Measurements from ENCODE around the gene TMED5.

The TMED5 gene

DNA sequence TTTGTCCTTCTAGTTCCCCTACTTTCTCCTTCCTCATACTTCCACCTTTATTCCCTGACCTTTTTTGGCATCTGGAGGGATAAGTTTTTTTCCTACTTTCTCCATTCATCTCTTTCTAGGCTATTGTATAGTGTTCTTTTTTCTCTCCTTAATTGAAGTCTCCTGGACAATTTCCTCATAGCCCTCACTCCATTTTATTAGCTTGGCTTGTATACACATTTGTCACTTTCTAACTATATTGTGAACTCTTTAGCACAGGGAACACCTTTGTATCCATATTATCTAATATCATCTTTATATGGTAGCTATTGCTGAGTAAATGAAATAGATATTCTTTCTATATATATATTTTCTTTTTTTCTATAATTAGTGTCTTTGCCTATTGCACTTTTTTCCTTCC is 47.6 kb downstream of the TMED5 start:
- no peaks in the 10 kb centered on the region for H3K36me3 ChIP-seq (ENCODE audit: control insufficient read depth, insufficient read depth, low read length)
- H3K27me3 ChIP-seq (ENCODE audit: control insufficient read depth, insufficient read depth, low read length), result no peaks in the 10 kb centered on the region
- no peak overlapping the region for H3K4me3 ChIP-seq (ENCODE audit: low read depth, low read length)
- no peak overlapping the region for H3K9ac ChIP-seq
- no peaks in the 10 kb centered on the region for H3K4me1 ChIP-seq
- no peaks in the 10 kb centered on the region for H3K9me3 ChIP-seq (ENCODE audit: control insufficient read depth, low read length)
- H2AFZ ChIP-seq, result no peak overlapping the region
- H3K79me2 ChIP-seq, result no peaks in the 10 kb centered on the region
- no peak overlapping the region for H3K27ac ChIP-seq
- TF ChIP-seq, protein P1, sequence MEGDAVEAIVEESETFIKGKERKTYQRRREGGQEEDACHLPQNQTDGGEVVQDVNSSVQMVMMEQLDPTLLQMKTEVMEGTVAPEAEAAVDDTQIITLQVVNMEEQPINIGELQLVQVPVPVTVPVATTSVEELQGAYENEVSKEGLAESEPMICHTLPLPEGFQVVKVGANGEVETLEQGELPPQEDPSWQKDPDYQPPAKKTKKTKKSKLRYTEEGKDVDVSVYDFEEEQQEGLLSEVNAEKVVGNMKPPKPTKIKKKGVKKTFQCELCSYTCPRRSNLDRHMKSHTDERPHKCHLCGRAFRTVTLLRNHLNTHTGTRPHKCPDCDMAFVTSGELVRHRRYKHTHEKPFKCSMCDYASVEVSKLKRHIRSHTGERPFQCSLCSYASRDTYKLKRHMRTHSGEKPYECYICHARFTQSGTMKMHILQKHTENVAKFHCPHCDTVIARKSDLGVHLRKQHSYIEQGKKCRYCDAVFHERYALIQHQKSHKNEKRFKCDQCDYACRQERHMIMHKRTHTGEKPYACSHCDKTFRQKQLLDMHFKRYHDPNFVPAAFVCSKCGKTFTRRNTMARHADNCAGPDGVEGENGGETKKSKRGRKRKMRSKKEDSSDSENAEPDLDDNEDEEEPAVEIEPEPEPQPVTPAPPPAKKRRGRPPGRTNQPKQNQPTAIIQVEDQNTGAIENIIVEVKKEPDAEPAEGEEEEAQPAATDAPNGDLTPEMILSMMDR (IDR thresholded peaks at IDR 0.05), result no peak
- no peak overlapping the region for H3K4me2 ChIP-seq (ENCODE audit: low read length)

DNA sequence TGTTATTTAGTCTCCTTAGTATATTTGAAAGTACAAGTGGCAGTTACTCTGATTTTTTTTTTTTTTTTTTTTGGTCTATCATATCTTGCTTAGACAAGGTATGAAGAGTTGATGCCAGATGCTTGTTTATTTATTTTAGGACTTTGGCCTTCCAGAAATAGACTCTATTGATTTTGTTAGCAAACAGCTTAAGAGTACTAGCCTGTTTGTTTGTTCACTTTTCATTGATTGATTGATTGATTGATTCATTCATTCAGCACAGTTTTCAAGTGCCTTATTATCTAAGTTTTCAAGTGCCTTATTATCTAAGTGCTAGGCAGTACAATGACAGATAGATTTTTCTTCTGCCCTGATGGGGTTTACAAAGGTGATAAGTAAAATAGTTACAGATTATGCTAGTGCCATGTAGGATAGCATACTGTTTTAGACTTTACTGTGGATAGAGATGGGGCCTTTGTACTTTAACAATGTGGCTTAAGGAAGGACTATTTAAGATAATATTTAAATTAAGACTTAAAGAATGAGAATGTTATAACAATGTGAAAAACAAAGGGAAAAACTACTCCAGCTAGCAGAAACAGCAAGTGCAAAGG is 50.6 kb downstream of the TMED5 start:
- Histone ChIP-seq H3K27me3 (ENCODE audit: control insufficient read depth, insufficient read depth, low read length) (no peaks in the 10 kb centered on the region), H3K36me3 (ENCODE audit: control insufficient read depth, insufficient read depth, low read length) (no peaks in the 10 kb centered on the region), H3K4me1 (no peaks in the 10 kb centered on the region), H3K4me3 (ENCODE audit: low read depth, low read length) (no peak overlapping the region), H2AFZ (no peak overlapping the region), H3K4me2 (ENCODE audit: low read length) (no peak overlapping the region), H3K79me2 (no peaks in the 10 kb centered on the region), H3K9me3 (ENCODE audit: control insufficient read depth, low read length) (no peaks in the 10 kb centered on the region), H3K27ac (no peak overlapping the region), H3K9ac (no peak overlapping the region)
- TF ChIP-seq, protein P1 (IDR thresholded peaks at IDR 0.05), result no peak

DNA sequence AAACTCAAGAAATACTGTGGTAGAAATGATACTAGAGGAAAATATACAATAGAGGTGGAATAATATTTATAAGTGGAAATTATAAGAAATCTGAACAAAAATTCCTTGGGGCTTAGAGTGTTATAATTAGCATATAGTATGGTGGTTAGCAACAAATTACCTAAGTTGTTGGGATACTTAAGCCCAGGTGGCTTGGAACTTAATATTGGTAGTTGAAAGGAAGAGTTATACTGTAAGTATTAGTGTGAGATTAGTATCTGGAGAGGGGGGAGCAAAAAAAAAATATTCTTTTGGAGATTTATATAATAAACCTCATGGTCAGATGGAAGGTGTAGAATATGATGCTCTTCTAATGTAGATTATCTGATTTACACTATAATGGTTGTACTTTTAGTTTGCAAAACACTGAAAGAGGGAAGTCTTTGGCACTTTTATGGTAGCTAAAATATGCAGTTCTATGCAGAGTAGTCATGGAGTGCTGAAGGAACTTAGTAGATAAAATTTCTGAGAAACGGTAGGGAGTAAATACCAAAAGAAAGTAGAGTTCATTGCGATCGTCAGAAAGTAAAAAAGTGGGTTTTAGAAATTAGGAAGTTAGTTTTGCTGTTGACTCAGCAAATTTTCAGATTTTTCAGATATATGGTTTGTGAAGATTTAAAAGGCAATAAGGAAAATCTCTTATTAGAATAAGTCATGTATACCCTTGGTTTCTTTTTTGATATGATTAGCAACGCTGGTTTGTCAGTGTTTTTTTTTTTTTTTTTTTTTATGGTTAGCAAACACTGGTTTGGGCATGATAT is 55.5 kb downstream of the TMED5 start:
- Histone ChIP-seq H3K27ac (no peak overlapping the region), H3K9me3 (ENCODE audit: control insufficient read depth, low read length) (no peaks in the 10 kb centered on the region), H3K4me1 (no peaks in the 10 kb centered on the region), H2AFZ (no peak overlapping the region), H3K4me3 (ENCODE audit: low read depth, low read length) (no peak overlapping the region), H3K9ac (no peak overlapping the region), H3K27me3 (ENCODE audit: control insufficient read depth, insufficient read depth, low read length) (no peaks in the 10 kb centered on the region), H3K79me2 (no peaks in the 10 kb centered on the region), H3K4me2 (ENCODE audit: low read length) (no peak overlapping the region), H3K36me3 (ENCODE audit: control insufficient read depth, insufficient read depth, low read length) (no peaks in the 10 kb centered on the region)
- TF ChIP-seq, protein P1 (IDR thresholded peaks at IDR 0.05), result no peak

DNA sequence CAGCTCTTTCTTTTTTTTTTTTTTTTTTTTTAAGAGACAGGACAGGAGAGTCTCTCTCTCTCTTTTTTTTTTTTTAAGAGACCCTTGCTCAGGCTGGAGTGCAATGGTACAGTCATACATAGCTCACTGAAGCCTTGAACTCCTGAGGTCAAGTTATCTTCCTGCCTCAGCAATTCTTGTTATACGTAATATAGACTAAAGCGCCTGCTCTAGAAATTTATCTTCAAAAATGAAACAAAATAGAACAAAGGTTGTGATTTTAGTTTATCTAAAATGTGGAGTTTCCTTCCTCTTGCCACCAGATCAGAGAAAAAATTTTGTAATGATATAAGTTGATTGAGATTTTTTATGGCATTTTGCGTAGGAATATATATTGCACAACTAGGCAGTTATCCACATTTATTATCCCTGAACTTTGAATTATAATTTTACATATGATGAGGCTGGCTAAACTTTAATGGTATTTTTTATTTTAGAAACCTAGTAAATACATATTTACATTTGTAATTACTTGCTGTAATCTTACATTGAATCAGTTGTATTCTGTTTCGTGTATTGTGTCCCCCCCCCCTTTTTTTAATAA is 56.9 kb downstream of the TMED5 start:
- no peak overlapping the region for H3K9ac ChIP-seq
- no peaks in the 10 kb centered on the region for H3K79me2 ChIP-seq
- TF ChIP-seq, protein P1 (IDR thresholded peaks at IDR 0.05), result no peak
- no peaks in the 10 kb centered on the region for H3K36me3 ChIP-seq (ENCODE audit: control insufficient read depth, insufficient read depth, low read length)
- H3K27me3 ChIP-seq (ENCODE audit: control insufficient read depth, insufficient read depth, low read length), result no peaks in the 10 kb centered on the region
- no peak overlapping the region for H3K4me2 ChIP-seq (ENCODE audit: low read length)
- H2AFZ ChIP-seq, result no peak overlapping the region
- no peaks in the 10 kb centered on the region for H3K4me1 ChIP-seq
- H3K9me3 ChIP-seq (ENCODE audit: control insufficient read depth, low read length), result no peaks in the 10 kb centered on the region
- no peak overlapping the region for H3K4me3 ChIP-seq (ENCODE audit: low read depth, low read length)
- H3K27ac ChIP-seq, result no peak overlapping the region
